Breast epithelium (tissue), 4 donors: ENCODE measurements around the gene ROBO2. TPM values are rescaled to one million over a fixed set of nuclear protein-coding genes. Genes with fewer than 3 reads are reported as not detected.

ENCODE experiments used
- DNase-seq, 2 donors: peaks; one replicate each; pipeline ENCODE4 v3.0.0-alpha.2; 2019; ENCODE audit warnings: low spot score in 2 of 2
- H3K27ac ChIP-seq, 2 donors: fragments of 200-600 bp; sonication (generic) in 1 of 2; one replicate each; pipeline ENCODE4 v1.5.1; 2016 to 2019; ENCODE audit warnings: mild to moderate bottlenecking in 1 of 2
- H3K27me3 ChIP-seq, 2 donors: fragments of 200-600 bp; sonication (generic) in 1 of 2; one replicate each; pipeline versions ENCODE4 v1.5.1 to v1.6.0; 2017 to 2019; ENCODE audit warnings: control low read depth in 1 of 2, mild to moderate bottlenecking in 1 of 2
- H3K36me3 ChIP-seq: fragments of 200-600 bp; one replicate; pipeline ENCODE4 v1.5.1; 2019
- H3K4me1 ChIP-seq, 2 donors: fragments of 200-600 bp; sonication (generic); one replicate each; pipeline ENCODE4 v1.5.1; 2016 to 2019; ENCODE audit warnings: control low read depth in 1 of 2
- H3K4me3 ChIP-seq, 3 donors: fragments of 200-600 bp; sonication (generic); 1 replicate in 2 of 3; 2 replicates in 1 of 3; pipeline ENCODE4 v1.5.1; 2016 to 2019; ENCODE audit warnings: mild to moderate bottlenecking in 3 of 3, moderate library complexity in 2 of 3
- H3K9me3 ChIP-seq, 2 donors: fragments of 200-600 bp; sonication (generic) in 1 of 2; one replicate each; pipeline ENCODE4 v1.5.1; 2016 to 2019; ENCODE audit warnings: control low read depth in 1 of 2
- POLR2A ChIP-seq: fragments of 450-650 bp; IDR thresholded peaks from one replicate; pipeline ENCODE4 v1.6.1; 2016; ENCODE audit warnings: antibody characterized with exemption, mild to moderate bottlenecking, moderate library complexity
- POLR2AphosphoS5 ChIP-seq, 3 donors: sonication (generic); formaldehyde crosslinking; IDR thresholded peaks; one replicate each; pipeline ENCODE4 v1.6.1; 2017; ENCODE audit warnings: antibody characterized with exemption in 3 of 3
- intact Hi-C: fragments of 100-400 bp; cut with DNase I; formaldehyde crosslinking; loops from one replicate; pipeline ENCODE4 v1.15.1; 2023; ENCODE audit warnings: low total_unique reads
- total RNA-seq, 3 donors: library from RNA; depleted of rRNA; stranded (reverse); fragments of >200 nt; gene quantifications; one replicate each; pipeline ENCODE4 v1.1.0, GENCODE V29; 2016
- TF ChIP-seq, protein P1 (sequence below), 3 donors: fragments of 450-650 bp; IDR thresholded peaks; one replicate each; pipeline ENCODE4 v1.5.1; 2016 to 2017; ENCODE audit warnings: antibody characterized with exemption in 3 of 3, mild to moderate bottlenecking in 3 of 3, moderate library complexity in 3 of 3

The ROBO2 gene
- total RNA-seq, 3 donors from 2014 or later = 0.98 to 1.4 (median 1.3) TPM

GRCh38 chr3:77577264-77577663 is 537.4 kb downstream of the ROBO2 start:
- intact Hi-C loops = no loop called here

GRCh38 chr3:77586216-77586615 is 546.3 kb downstream of the ROBO2 start:
- TF ChIP-seq POLR2A (no peak), POLR2AphosphoS5 (IDR thresholded peaks at IDR 0.05) (no peak)
- TF ChIP-seq, protein P1, sequence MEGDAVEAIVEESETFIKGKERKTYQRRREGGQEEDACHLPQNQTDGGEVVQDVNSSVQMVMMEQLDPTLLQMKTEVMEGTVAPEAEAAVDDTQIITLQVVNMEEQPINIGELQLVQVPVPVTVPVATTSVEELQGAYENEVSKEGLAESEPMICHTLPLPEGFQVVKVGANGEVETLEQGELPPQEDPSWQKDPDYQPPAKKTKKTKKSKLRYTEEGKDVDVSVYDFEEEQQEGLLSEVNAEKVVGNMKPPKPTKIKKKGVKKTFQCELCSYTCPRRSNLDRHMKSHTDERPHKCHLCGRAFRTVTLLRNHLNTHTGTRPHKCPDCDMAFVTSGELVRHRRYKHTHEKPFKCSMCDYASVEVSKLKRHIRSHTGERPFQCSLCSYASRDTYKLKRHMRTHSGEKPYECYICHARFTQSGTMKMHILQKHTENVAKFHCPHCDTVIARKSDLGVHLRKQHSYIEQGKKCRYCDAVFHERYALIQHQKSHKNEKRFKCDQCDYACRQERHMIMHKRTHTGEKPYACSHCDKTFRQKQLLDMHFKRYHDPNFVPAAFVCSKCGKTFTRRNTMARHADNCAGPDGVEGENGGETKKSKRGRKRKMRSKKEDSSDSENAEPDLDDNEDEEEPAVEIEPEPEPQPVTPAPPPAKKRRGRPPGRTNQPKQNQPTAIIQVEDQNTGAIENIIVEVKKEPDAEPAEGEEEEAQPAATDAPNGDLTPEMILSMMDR (IDR thresholded peaks at IDR 0.05) = no peak
- H3K27me3 ChIP-seq = no peaks in the 10 kb centered on the region
- H3K36me3 ChIP-seq = no peaks in the 10 kb centered on the region
- intact Hi-C loops = no loop called here
- H3K27ac ChIP-seq = no peak overlapping the region
- no peaks in the 10 kb centered on the region for H3K9me3 ChIP-seq
- no peaks in the 10 kb centered on the region for H3K4me1 ChIP-seq
- no peak for DNase-seq
- no peak overlapping the region for H3K4me3 ChIP-seq

More at GRCh38 chr3:77577264-77577663, 537.4 kb downstream of the ROBO2 start:
- Histone ChIP-seq H3K4me3 (no peak overlapping the region), H3K9me3 (no peaks in the 10 kb centered on the region), H3K27me3 (no peaks in the 10 kb centered on the region), H3K36me3 (peaks cover 5% of the 10 kb centered on the region), H3K4me1 (no peaks in the 10 kb centered on the region), H3K27ac (no peak overlapping the region)
- DNase-seq = no peak
- TF ChIP-seq POLR2AphosphoS5 (IDR thresholded peaks at IDR 0.05) = no peak
- no peak for TF ChIP-seq POLR2A
- TF ChIP-seq, protein P1 (IDR thresholded peaks at IDR 0.05) = no peak

DNA sequence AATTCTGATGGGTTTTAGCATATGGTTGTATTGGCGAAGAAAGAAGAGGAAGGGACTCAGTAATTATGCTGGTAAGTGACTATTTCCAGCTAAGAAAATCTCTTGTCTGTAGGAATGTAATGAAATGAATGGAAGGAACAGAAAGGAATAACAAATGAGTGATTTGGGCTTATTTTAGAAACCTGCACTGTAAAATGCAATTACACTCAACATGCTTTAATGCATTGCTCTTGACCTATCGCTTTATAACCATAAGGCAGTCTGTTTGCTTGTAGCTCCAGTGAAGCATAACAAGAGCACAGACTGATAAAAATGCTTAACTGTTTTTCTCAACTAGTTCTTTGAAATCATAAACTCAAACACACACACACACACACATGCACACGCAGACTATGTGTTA is 549.0 kb downstream of the ROBO2 start:
- Histone ChIP-seq H3K4me3 (no peak overlapping the region), H3K4me1 (no peaks in the 10 kb centered on the region), H3K27me3 (no peaks in the 10 kb centered on the region), H3K36me3 (no peaks in the 10 kb centered on the region), H3K9me3 (no peaks in the 10 kb centered on the region), H3K27ac (no peak overlapping the region)
- TF ChIP-seq, protein P1 (IDR thresholded peaks at IDR 0.05) = no peak
- TF ChIP-seq POLR2AphosphoS5 (IDR thresholded peaks at IDR 0.05) = no peak
- TF ChIP-seq POLR2A = no peak
- intact Hi-C loops = no loop called here
- no peak for DNase-seq

GRCh38 chr3:77590191-77590590 is 550.3 kb downstream of the ROBO2 start:
- no peaks in the 10 kb centered on the region for H3K4me1 ChIP-seq
- DNase-seq = no peak
- no peaks in the 10 kb centered on the region for H3K36me3 ChIP-seq
- intact Hi-C loops = no loop called here
- H3K27me3 ChIP-seq = no peaks in the 10 kb centered on the region
- H3K27ac ChIP-seq = no peak overlapping the region
- TF ChIP-seq, protein P1 (IDR thresholded peaks at IDR 0.05) = no peak
- TF ChIP-seq POLR2AphosphoS5 (IDR thresholded peaks at IDR 0.05) = no peak
- TF ChIP-seq POLR2A = no peak
- H3K9me3 ChIP-seq = no peaks in the 10 kb centered on the region
- H3K4me3 ChIP-seq = no peak overlapping the region

DNA sequence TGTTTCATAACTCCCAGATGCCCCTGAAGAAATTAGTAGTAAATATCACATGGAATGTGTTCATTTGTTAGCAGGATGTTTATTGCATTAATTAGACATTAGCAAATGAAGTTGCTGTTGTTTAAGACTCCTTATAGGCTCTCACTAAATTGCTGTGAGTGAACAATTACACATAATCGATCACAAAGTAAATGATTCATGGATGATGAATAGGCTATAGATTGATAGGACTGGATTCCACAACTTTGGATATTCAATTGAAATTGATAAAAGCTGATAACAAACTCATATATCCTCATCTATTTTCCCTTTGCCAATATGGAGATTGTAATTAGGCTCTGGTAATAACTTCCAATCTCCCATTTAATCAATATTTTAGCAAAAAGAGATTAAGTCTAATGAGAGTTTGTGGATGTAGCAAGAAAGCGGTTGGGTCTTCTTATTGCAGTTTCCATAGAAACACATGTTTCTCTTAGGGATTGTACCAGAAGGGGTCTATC is 555.5 kb downstream of the ROBO2 start:
- no peaks in the 10 kb centered on the region for H3K4me1 ChIP-seq
- intact Hi-C loops = no loop called here
- no peaks in the 10 kb centered on the region for H3K9me3 ChIP-seq
- TF ChIP-seq POLR2A = no peak
- TF ChIP-seq, protein P1 (IDR thresholded peaks at IDR 0.05) = no peak
- no peak for TF ChIP-seq POLR2AphosphoS5 (IDR thresholded peaks at IDR 0.05)
- H3K4me3 ChIP-seq = no peak overlapping the region
- no peak overlapping the region for H3K27ac ChIP-seq
- no peak for DNase-seq
- H3K36me3 ChIP-seq = no peaks in the 10 kb centered on the region
- no peaks in the 10 kb centered on the region for H3K27me3 ChIP-seq
